SK-N-DZ (cell line): ENCODE measurements around the gene CRB1.

Experiments used
- DNase-seq: peaks from one replicate; pipeline ENCODE4 v3.0.0-alpha.2; 2015; ENCODE audit warnings: low spot score

CRB1 gene

DNA sequence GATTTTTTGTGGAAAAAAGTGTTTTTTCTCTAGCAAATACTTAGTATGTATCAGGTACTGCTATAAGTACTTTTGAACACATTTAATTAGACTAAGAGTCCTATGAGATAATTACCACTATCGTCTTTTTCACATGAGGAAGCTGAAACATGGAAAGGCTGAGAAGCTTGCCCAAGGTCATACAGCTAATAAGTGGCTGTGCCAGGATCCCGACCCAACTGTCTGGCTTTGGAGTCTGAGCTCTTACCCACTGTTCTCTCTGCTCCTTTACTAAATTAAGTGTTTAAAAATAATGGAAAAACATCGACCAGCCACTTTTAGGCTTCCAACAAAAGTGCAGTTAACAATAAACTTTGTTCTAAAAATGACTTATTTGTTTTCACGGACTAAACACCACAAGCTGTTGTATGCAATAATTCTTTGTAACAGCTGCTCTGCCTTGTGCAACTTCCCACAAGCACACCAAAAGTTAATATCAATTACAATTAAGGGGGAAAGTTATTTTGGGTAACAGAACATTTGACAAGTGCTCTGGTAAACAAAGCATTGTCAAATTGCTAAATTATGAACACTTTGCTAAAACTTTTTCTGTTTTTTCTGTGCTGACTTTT lies 75.7 kb downstream of the CRB1 start:
- no peak for DNase-seq

DNA sequence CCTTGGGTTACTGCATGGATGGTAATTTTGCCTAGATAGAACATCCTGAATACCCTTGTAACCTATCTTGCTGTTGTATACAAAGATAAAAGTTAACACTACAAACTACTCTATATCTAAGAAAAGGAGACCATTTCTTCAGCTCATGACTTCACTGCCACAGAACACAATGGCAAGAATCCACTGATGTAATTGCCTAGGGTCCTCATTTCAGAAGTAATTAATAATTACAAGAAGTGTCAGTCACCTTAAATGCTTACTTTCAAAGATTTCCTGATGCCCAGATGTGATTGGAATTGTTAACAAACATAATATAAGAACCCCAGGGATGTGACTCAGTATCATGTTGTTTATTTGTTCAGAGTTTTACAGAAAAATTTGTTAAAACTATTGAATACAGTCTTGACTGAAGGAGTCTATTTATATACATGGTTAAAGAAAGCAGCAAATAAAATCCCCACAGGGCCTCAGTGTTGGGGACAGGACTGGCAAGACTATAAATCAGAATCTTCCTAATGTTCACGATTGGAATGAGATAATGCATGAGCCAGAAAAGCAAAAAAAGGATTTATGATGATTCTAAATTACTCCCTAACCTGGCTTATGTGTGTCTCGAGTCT lies 83.9 kb downstream of the CRB1 start:
- no peak for DNase-seq

DNA sequence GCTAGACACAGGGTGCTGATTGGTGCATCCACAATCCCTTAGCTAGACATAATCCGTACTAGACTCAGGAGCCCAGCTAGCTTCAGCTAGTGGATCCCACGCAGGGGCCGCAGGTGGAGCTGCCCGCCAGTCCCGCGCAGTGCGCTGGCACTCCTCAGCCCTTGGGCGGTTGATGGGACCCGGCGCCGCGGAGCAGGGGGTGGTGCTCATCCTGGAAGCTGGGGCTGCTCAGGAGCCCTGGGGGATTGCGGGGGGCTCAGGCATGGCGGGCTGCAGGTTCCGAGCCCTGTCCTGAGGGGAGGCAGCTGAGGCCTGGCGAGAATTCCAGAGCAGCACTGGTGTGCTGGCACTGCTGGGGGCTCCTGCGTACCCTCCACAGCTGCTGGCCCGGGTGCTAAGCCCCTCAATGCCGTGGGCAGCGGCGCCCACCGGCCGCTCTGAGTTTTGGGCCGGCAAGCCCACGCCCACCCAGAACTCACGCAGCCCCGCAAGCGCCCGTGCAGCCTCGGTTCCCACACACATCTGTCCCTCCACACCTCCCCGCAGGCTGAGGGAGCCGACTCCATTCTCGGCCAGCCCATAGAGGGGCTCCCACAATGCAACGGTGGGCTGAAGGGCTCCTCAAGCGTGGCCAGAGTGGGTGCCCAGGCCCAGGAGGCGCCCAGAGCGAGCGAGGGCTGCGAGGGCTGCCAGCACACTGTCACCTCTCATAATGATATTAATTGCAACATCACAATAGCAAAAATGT lies 87.4 kb downstream of the CRB1 start:
- DNase-seq: no peak

DNA sequence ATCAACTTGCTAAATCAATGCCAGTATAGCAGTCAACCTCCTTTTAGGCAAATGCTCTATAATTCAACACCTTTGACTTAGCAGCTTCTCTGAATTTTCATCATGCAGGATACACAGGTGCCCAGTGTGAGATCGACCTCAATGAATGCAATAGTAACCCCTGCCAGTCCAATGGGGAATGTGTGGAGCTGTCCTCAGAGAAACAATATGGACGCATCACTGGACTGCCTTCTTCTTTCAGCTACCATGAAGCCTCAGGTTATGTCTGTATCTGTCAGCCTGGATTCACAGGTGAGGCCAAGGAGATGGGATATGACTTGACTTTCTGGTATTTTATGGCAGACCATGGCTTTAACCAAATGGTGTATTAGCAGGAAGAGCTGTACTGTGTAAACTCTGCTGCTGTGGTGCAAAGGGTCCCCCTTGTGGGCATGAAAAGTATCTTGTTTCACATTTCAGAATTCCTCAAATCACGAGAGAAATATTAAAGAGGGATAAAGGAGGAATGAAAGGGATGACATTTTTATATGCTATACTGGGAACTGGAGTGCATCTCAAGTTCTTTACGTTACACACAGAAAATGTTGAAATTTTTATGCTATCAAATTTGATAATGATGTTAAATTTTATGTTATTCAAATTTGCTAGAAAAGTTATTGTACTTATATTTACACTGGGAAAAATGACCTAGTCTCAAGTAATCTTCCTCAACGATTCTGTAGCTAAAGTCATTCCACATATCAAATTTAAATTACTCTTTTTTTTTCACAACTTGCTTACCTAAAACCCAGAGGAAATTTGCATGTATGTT lies 88.9 kb downstream of the CRB1 start:
- DNase-seq: peak; percentile 62

DNA sequence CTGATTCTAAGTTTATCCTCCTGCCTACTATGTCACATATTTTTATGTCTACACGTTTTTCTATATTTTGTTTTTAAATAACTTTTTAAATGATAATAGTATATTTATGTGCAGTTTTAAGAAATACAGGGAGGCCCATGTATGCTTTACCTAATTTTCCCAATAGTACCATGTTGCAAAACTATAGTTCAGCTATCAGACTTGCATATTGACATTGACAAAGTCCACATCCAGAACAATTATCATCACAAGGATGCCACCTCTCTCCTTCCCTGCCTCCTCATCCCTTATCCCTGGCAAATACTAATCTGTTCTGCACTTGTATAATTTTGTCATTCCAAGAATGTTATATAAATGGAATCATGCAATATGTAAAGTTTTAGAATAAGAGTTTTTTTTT lies 90.9 kb downstream of the CRB1 start:
- DNase-seq: no peak

DNA sequence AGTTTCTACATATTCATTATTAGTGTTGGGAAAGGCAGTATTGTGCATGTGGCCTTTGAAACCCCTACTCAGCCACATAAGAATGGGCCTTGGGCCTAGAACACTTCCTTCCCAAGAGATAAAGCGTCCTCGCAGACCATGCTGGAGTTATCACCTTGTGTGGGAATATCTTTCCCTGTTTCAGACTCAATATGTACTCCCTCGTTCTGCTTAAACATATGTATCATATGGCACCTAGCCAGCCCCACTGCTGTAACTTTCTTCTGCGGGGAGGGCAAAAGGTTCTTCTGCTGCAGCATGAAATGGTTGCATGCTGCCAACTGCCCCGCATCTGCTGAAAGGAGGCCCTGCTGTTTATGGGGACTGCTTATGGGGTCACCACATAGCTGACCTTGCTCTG lies 92.0 kb downstream of the CRB1 start:
- no peak for DNase-seq

DNA sequence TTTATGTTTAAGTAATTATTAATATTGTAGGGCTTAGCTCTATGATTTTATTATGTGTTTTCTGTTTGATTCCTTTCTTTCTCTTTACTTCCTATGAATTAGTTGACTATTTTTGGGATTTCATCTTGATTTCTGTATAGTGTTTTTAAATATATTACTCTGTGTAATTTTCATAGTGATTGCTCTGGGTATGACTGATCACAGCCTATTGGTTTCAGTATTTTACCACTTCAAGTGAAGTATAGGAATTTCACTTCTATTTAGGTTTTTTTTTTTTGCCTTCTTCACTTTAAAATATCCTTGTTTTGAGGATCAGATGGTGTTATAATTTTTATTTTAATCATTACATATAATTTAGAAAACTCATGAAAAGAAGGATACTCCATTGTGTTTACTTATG lies 94.8 kb downstream of the CRB1 start:
- DNase-seq: no peak

DNA sequence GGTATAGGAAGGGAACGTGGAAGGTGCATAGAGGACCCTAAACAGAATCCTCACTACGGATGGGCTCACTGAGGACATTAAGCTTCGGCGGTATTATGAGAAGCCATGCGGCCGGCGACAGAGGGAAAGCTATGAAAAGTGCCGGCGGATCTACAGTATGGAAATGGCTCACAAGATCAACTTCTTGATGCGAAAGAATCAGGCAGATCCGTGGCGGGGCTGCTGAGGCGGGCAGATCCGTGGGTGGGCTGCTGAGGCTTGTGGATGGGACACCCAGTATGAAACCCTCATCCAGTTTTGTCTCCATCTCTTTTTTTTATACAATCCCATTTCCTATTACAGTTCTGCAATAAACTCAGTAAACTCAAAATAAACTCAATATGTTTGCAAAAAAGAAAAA lies 95.8 kb downstream of the CRB1 start:
- DNase-seq: no peak

DNA sequence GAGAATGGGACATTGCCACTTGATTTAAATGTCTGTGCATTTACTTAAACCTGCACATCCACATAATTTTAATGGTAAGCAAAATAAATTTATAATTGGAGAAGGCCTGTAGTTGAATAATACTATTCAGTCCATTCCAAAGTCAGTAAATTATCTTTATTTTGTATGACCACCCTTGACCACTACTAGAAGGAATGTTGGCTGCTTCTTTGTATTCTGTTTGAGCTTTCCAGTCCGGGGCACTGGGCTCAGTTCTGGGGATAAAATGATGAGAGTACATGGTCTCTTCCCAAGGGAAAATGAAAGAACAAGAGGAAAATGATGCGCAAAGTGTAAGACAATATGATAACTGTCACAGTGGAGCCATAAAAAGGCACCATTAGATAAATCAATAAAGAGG lies 98.9 kb downstream of the CRB1 start:
- no peak for DNase-seq

DNA sequence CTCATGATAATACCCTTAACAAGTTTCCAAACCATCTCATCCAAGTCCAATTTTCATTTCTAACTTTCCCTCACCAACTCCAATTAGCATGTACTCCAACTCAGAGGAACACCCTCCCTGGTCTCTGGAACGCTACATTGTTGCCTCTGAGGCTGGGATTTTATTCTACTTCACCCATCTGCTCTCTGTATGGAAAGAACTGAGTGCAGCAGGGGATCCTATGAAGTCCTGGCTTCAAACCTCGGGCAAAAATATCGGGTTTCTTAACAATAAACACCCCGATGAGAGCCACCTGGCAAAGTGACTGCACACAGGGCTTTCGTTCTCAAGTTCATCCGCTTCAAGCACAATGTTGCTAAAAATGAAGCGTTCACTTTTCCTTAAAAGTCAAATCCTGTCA lies 99.6 kb downstream of the CRB1 start:
- DNase-seq: no peak

DNA sequence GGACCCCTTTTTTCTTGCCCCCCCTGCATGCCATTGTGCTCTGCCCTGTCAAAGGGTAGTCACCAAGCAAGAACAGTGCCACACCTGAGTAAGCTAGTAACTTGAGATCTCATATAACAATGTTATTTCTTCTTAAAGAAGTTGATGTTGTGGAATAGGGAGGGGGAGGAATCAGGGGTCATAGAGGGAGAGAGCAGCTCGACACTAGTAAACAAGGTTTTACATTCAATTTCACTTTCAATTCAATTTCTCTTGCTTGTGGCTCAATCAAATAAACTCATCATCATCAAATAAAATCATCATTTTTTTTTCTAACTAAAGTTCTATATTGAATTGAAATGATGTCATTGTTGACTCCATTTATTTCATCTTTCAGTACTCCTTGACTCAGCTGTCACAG lies 106.4 kb downstream of the CRB1 start:
- DNase-seq: no peak

DNA sequence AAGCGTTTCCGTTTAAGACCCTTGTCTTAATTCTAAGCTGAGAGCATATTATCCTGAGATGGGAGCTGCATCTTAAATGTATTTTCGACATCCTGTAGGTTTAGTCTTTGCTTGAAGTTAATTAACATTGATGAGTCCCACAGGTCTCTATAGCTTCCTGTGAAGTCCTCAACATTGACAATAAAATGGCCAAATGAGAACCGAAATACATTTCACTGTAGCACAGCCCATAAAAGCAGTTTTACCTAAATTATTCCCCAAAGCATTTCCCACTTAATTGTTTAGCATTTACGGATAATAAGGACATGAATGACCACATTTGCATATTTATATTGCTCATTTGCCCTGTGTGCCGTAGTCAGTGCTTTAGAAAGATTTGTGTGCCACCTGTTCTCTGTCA lies 116.4 kb downstream of the CRB1 start:
- DNase-seq: no peak

DNA sequence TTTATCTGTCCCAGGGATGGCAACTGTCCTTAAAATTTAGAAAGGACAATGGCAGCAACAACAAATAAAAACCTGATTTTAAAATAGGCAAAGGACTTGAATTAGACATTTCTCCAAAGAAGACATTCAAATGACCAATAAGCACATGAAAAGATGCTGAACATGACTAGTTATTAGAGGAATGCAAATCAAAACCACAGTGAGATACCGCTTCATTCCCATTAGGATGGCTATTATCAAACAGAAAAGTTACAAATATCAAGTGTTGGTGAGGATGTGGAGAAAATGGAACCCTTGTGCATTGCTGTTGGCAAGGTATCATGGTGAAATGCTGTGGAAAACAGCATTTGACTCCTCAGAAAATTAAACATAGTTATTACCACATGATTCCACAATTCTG lies 120.7 kb downstream of the CRB1 start:
- DNase-seq: no peak

DNA sequence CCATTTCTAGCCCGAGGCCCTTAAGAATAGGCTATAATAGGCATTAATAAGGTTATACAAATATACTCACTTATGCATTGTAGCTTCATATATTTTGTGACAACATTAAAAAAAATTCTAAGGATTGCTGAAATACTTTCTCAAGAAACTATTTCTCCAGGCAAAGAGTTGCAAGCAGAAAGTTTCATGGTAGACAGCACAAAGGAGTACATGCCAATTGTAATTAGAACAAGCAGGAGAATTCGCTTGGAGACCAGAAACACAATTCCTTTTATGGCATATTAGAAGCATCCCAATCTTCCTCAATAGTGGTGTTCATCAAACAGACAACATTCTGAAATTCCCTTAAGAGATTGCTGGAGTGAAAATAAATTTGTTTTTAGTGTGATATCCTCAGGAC lies 122.8 kb downstream of the CRB1 start:
- DNase-seq: no peak

DNA sequence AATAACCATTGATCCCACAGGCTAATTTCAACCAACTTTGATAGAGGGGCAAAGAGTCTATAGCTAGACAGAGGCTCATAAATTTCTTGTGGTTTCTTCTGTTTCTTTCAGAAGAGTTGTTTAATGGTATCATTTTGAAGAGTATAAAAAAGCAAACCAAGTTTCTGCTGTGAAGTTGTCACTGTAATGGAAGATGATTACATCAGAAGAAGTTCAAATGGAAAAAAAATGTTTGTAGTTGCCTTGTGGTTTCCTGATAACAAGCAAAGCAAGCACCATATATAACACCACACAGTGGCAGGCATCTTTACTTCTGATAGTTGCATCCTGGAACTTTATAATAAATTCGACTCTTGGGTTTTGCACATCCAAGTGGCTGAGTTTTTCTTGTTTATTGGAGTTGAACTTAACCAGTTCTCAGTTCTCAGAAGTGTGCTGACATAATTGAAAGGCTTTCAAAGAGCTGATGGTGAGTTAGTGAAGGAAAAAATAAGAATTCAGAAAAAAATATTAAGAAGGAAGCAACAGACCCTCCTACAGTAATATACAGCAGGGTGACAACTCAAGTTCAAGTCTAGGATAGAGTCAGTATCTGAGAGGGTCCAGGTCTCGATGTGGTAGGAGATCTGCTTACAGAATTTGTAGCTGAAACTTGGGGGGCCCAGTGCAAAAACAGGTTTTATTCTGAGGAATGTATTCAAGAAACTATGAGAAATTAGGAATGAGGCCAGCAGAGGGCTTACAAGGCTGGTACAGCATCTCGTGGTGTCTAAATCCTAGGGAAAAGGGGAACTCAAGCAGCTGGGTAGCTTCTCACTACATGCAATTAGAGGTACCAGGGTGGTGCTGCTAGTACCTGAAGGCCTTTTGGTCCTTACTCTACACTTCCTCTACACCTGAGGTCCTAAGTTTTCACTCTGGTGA lies 123.5 kb downstream of the CRB1 start:
- no peak for DNase-seq

DNA sequence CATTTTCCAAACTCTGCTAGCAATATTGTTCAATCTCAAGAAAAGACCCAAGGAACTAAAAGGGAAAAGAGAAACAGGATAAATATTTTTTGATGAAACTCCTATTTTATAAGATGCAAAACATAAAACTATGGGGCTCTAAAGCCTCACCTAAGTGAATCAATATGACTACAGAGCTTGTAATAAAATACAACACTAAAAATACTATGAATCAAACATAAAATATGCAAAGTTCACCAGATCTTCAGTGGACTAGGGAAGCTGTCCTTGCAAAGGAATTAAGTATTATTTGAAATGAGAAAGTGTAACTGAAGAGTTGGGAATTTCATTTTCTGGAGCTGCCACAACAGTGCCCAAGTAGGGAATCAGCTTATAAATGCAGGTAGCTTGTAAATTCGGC lies 124.5 kb downstream of the CRB1 start:
- no peak for DNase-seq

DNA sequence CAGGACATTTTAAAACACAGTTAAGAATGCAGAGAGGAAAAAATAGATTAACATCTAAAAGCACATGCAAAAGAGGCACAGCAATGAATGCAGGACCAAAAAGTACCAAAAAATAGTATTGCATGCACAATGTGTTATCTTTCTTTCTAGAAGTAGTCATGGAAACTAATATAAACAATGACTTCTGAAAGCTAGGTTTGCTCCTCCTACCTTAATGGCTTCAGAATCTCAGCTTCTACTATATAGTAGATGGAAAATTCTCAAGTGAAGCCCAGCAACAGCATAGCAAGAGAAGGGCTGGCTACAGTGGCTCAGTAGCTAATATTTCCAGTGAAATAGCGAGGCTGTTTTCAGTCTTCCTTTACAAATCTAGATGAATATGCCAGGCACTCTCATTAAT lies 125.1 kb downstream of the CRB1 start:
- no peak for DNase-seq

DNA sequence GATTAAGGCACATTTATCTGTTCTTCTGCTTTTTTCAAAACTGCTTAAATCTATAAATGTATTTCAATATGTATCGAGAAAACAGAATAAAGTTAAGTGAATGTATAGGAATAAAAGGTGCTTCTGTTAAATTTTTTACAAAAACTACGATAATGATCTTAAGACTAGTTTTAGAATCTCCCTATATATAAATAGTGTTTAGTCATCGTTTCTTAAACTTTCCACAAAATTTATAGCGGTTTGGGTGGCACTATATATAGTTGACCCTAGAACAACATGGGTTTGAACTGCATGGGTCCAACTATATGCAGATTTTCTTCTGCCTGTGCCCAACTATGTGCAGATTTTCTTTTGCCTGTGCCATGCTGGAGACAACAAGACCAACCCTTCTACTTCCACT lies 125.7 kb downstream of the CRB1 start:
- no peak for DNase-seq

DNA sequence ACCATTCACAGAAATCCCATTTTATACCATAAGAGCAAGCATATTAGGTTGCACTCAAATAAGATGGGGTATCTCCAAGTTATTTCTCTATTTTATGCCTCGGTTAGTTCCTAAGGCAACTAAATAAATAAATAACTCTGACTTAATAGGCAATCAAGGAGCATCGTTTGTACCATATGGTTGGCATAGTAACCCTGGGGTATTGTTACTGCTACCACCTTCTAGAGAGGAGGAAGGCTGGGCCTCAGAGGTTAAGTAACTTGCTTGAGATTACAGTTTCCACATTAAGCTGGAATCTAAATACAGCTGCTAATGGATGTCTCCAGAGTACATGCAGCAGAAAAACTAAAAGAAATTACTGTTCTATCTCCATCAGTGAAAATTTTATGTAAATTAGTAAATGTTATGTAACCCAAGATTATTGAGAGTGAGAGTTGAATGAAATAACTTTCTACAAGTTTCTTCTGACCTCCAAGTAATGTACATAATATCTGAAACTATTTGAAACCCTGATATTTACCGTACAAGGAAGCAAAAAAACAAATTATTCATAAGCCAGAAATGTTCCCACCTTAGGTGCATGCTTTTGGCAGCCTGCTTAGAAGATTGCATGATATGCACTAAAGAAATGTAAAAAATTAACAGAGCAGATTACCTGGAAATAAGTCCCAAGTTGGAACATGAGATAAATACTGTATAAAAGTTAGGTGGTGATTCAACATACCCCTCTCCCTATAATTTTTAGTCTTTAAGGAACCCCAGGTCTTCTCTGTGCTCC lies 127.0 kb downstream of the CRB1 start:
- no peak for DNase-seq

DNA sequence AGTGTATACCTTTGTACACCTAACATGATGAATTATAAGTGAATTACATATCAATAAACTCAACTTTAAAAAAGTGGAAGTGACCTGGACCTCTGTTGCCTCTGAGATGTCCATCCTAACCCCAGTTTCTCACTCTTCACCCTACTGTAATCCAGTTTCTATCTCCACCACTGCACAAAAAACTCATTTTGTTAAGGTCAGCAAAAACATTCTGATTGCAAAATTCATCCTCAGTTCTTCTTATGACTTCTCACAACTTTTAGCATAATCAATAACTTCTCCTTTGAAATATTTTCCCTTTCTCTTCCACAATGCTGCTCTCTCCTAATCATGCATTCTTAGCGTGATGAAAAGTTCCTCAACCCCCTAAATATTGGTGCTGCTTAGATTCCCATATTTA lies 129.8 kb downstream of the CRB1 start:
- no peak for DNase-seq
